Esophagus squamous epithelium (tissue), 5 donors: ENCODE data around the gene CDC42EP1. TPM values are rescaled to one million over a fixed set of nuclear protein-coding genes. Genes with fewer than 3 reads are reported as not detected.

Experiments
- DNase-seq: peaks from one replicate; lab custom pipeline; 2025; lab: John Stamatoyannopoulos, UW
- H3K27ac ChIP-seq, 4 donors: fragments of 200-600 bp; sonication (generic); one replicate each; pipeline ENCODE4 v1.5.1; 2016 to 2019; ENCODE audit warnings: mild to moderate bottlenecking in 1 of 4
- H3K27me3 ChIP-seq, 4 donors: fragments of 200-600 bp; sonication (generic); 1 replicate in 3 of 4; 2 replicates in 1 of 4; pipeline versions ENCODE4 v1.5.1 to v1.6.0; 2017 to 2021; ENCODE audit warnings: antibody characterized with exemption in 1 of 4
- H3K36me3 ChIP-seq, 3 donors: fragments of 200-600 bp; sonication (generic); one replicate each; pipeline ENCODE4 v1.5.1; 2016 to 2019
- H3K4me1 ChIP-seq, 3 donors: fragments of 200-600 bp; sonication (generic); one replicate each; pipeline ENCODE4 v1.5.1; 2017 to 2019
- H3K4me3 ChIP-seq, 4 donors: fragments of 200-600 bp; sonication (generic); 1 replicate in 3 of 4; 2 replicates in 1 of 4; pipeline ENCODE4 v1.5.1; 2016 to 2019; ENCODE audit warnings: mild to moderate bottlenecking in 2 of 4, moderate library complexity in 1 of 4
- H3K9me3 ChIP-seq, 3 donors: fragments of 200-600 bp; sonication (generic); one replicate each; pipeline ENCODE4 v1.5.1; 2016 to 2019
- CTCF ChIP-seq, 6 experiments: fragments of 450-650 bp in 4 of 6; fragments of 200-600 bp in 2 of 6; sonication (generic) in 2 of 6; IDR thresholded peaks; one replicate each; pipeline ENCODE4 v1.5.1; 2016 to 2019; ENCODE audit warnings: antibody characterized with exemption in 6 of 6, mild to moderate bottlenecking in 4 of 6, moderate library complexity in 4 of 6
- POLR2A ChIP-seq, 4 donors: fragments of 450-650 bp; IDR thresholded peaks; one replicate each; pipeline ENCODE4 v1.6.1; 2017; ENCODE audit warnings: antibody characterized with exemption in 4 of 4, mild to moderate bottlenecking in 4 of 4, moderate library complexity in 3 of 4
- WGBS, 2 donors: methylation state at CpG; one replicate each; pipeline ENCODE4 v1.1.5; 2018; 5-methylcytosine and 5-hydroxymethylcytosine counted together
- intact Hi-C: fragments of 100-400 bp; cut with DNase I; formaldehyde crosslinking; loops from one replicate; pipeline ENCODE4 v1.15.0; 2022
- total RNA-seq, 4 donors: library from RNA; depleted of rRNA; stranded (reverse); fragments of >200 nt; gene quantifications; one replicate each; pipeline ENCODE4 v1.1.0, GENCODE V29; 2016
- donor health status: DM: yes; HTN: yes; CAD: no.

The CDC42EP1 gene
- 10 to 100 TPM; 40.6 to 89.4 (median 53.8) TPM for total RNA-seq

- Histone ChIP-seq H3K27me3 (peaks cover 0 to 12% (median 0%) of the 10 kb centered on the region in 4 donors), H3K4me3 (peak within 1 kb of the TSS; percentile 78 to 92 (median 91)), H3K4me1 (peaks cover 56 to 69% (median 59%) of the 10 kb centered on the region in 3 donors), H3K9me3 (no peaks in the 10 kb centered on the region), H3K27ac (peak within 1 kb of the TSS; percentile 98 to 99 (median 99)), H3K36me3 (no peaks in the 10 kb centered on the region)
- DNase-seq, result no peak
- intact Hi-C loops, result loop anchor here (5.0 kb wide), 1 partner anchor 47 kb away; the partner anchor contains the start of gene GGA1
- TF ChIP-seq CTCF (IDR thresholded peaks at IDR 0.05), result no peak
- peak in 2 of 4 donors; percentile 73 to 80 for TF ChIP-seq POLR2A (IDR thresholded peaks at IDR 0.05)
- 14 to 42% methylated on average over 7 to 12 of the region's 76 CpGs for WGBS, 2 donors
These were observed at the start of gene CDC42EP1 for GRCh38 chr22:37559901-37560607. Gene CDC42EP1, plus strand, starts transcription at chr22:37560480. Its CDS starts 5,870 bp downstream, at chr22:37566350.

GRCh38 chr22:37511395-37512104 lies 48.7 kb upstream of the CDC42EP1 start:
- WGBS, 2 donors, result 67 to 84% methylated on average over 5 of the region's 6 CpGs
- intact Hi-C loops, result no loop called here
- Histone ChIP-seq H3K27ac (peak overlapping the region in 3 of 4 donors; percentile 34 to 61 (median 53)), H3K36me3 (peaks cover 0 to 33% (median 0%) of the 10 kb centered on the region in 3 donors), H3K4me1 (peaks cover 29 to 64% (median 29%) of the 10 kb centered on the region in 3 donors), H3K27me3 (peaks cover 0 to 13% (median 0%) of the 10 kb centered on the region in 4 donors), H3K9me3 (no peaks in the 10 kb centered on the region), H3K4me3 (no peak overlapping the region)
- DNase-seq, result no peak
- TF ChIP-seq CTCF (IDR thresholded peaks at IDR 0.05) (no peak), POLR2A (IDR thresholded peaks at IDR 0.05) (no peak)

- Histone ChIP-seq H3K27me3 (peaks cover 0 to 24% (median 0%) of the 10 kb centered on the region in 4 donors), H3K9me3 (no peaks in the 10 kb centered on the region), H3K4me3 (no peak overlapping the region), H3K36me3 (peaks cover 0 to 19% (median 0%) of the 10 kb centered on the region in 3 donors), H3K4me1 (peaks cover 17 to 66% (median 28%) of the 10 kb centered on the region in 3 donors), H3K27ac (no peak overlapping the region)
- intact Hi-C loops, result no loop called here
- DNase-seq, result no peak
- TF ChIP-seq POLR2A (IDR thresholded peaks at IDR 0.05) (no peak), CTCF (IDR thresholded peaks at IDR 0.05) (no peak)
- 72 to 77% methylated on average over 4 of the region's 15 CpGs for WGBS, 2 donors
These were observed 45.7 kb upstream of the CDC42EP1 start for GRCh38 chr22:37514526-37515051.

- H3K36me3 ChIP-seq, result peaks cover 0 to 19% (median 0%) of the 10 kb centered on the region in 3 donors
- no peak overlapping the region for H3K27ac ChIP-seq
- DNase-seq, result no peak
- H3K4me3 ChIP-seq, result no peak overlapping the region
- peaks cover 14 to 61% (median 24%) of the 10 kb centered on the region in 3 donors for H3K4me1 ChIP-seq
- TF ChIP-seq CTCF (IDR thresholded peaks at IDR 0.05) (no peak), POLR2A (IDR thresholded peaks at IDR 0.05) (no peak)
- no peaks in the 10 kb centered on the region for H3K9me3 ChIP-seq
- peaks cover 0 to 33% (median 0%) of the 10 kb centered on the region in 4 donors for H3K27me3 ChIP-seq
- intact Hi-C loops, result no loop called here
- 80 to 93% methylated on average over 4 to 15 of the region's 23 CpGs for WGBS, 2 donors
These were observed 44.4 kb upstream of the CDC42EP1 start for GRCh38 chr22:37515901-37516300.
